B cell (primary cell): Measurements from ENCODE around the gene SERINC1. TPM values are rescaled to one million over a fixed set of nuclear protein-coding genes. Genes with fewer than 3 reads are reported as not detected.

ENCODE experiments used
- ATAC-seq: fragments of 200-7000 bp; cut with Tn5 transposase; one replicate; pipeline ENCODE4 v1.10.0; 2021; ENCODE audit warnings: low read depth, mild to moderate bottlenecking, moderate number of reproducible peaks, moderate library complexity
- CTCF ChIA-PET: fragments of 350-600 bp; sonication (Branson Sonifier 250); formaldehyde crosslinking; loops from one replicate; lab custom pipeline; 2021; ENCODE audit warnings: antibody characterized with exemption, inconsistent platforms; lab: Charles Lee
- POLR2A ChIA-PET: fragments of 350-600 bp; sonication (Branson Sonifier 250); formaldehyde crosslinking; loops from one replicate; lab custom pipeline; 2021; ENCODE audit warnings: antibody characterized with exemption; lab: Charles Lee
- DNase-seq: peaks from one replicate; pipeline ENCODE4 v3.0.0; 2013
- H2AFZ ChIP-seq: 2 replicates; pipeline ENCODE4 v1.6.1; 2012; ENCODE audit warnings: mild to moderate bottlenecking, low read depth, low read length; ENCODE audit not compliant: insufficient read depth, poor library complexity, severe bottlenecking
- H3K27ac ChIP-seq, 2 donors: 1 replicate in 1 of 2; 2 replicates in 1 of 2; pipeline ENCODE4 v1.5.1; 2012 to 2013; ENCODE audit warnings: low read length in 2 of 2, mild to moderate bottlenecking in 2 of 2, moderate library complexity in 1 of 2
- H3K27me3 ChIP-seq, 4 experiments: fragments of 200-600 bp in 1 of 4; sonication (generic) in 1 of 4; replicated peaks in 1 of 4; 1 replicate in 2 of 4; 2 replicates in 2 of 4; pipeline versions ENCODE4 v1.6.1 to v1.7.0; 2013 to 2016; ENCODE audit warnings: low read length in 3 of 4, mild to moderate bottlenecking in 2 of 4, mixed read lengths in 1 of 4, moderate library complexity in 1 of 4; ENCODE audit not compliant: insufficient read depth in 4 of 4, control insufficient read depth in 3 of 4; ENCODE audit errors: control extremely low read depth in 1 of 4
- H3K36me3 ChIP-seq, 2 experiments: replicated peaks in 1 of 2; 1 replicate in 1 of 2; 2 replicates in 1 of 2; pipeline versions ENCODE4 v1.6.1 to v1.7.1; 2013; ENCODE audit warnings: low read length in 1 of 2; ENCODE audit not compliant: insufficient read depth in 2 of 2, control insufficient read depth in 1 of 2; ENCODE audit errors: control extremely low read depth in 1 of 2, extremely low read depth in 1 of 2
- H3K4me1 ChIP-seq, 2 donors: fragments of 200-600 bp in 1 of 2; sonication (generic) in 1 of 2; 1 replicate in 1 of 2; 2 replicates in 1 of 2; pipeline versions ENCODE4 v1.5.1 to v1.6.1; 2013 to 2017; ENCODE audit warnings: low read length in 2 of 2; ENCODE audit not compliant: control insufficient read depth in 2 of 2, insufficient read depth in 2 of 2
- H3K4me2 ChIP-seq: replicated peaks from 2 replicates; pipeline ENCODE3; 2012; ENCODE audit warnings: mild to moderate bottlenecking, low read depth, low read length; ENCODE audit not compliant: poor library complexity, severe bottlenecking
- H3K4me3 ChIP-seq, 5 experiments: fragments of 200-600 bp in 1 of 5; sonication (generic) in 1 of 5; 1 replicate in 3 of 5; 2 replicates in 2 of 5; pipeline versions ENCODE4 v1.5.1 to v1.7.0; 2011 to 2016; ENCODE audit warnings: low read length in 4 of 5, mild to moderate bottlenecking in 4 of 5, low read depth in 2 of 5, control low read depth in 1 of 5, moderate library complexity in 1 of 5; ENCODE audit not compliant: insufficient read depth in 1 of 5; ENCODE audit errors: control extremely low read depth in 1 of 5, extremely low read depth in 1 of 5
- H3K79me2 ChIP-seq: fragments of 200-600 bp; sonication (generic); one replicate; pipeline ENCODE4 v1.6.0; 2016; ENCODE audit warnings: low read length; ENCODE audit not compliant: control insufficient read depth, insufficient read depth
- H3K9ac ChIP-seq: fragments of 200-600 bp; sonication (generic); 2 replicates; pipeline ENCODE4 v1.6.1; 2017; ENCODE audit warnings: mild to moderate bottlenecking, low read length, moderate library complexity
- H3K9me3 ChIP-seq, 3 donors: one replicate each; pipeline versions ENCODE4 v1.6.1 to v1.7.1; 2013; ENCODE audit warnings: low read length in 2 of 3; ENCODE audit not compliant: control insufficient read depth in 2 of 3, insufficient read depth in 1 of 3; ENCODE audit errors: control extremely low read depth in 1 of 3
- H4K20me1 ChIP-seq: 2 replicates; pipeline ENCODE4 v1.6.0; 2012; ENCODE audit warnings: mild to moderate bottlenecking, low read length; ENCODE audit not compliant: insufficient read depth, control insufficient read depth, poor library complexity, severe bottlenecking
- H3K27ac Mint-ChIP-seq: one replicate; pipeline ENCODE4 v1.8.0; 2021; ENCODE audit warnings: mixed read lengths
- H3K27me3 Mint-ChIP-seq: one replicate; pipeline ENCODE4 v1.8.0; 2021; ENCODE audit warnings: mixed read lengths
- H3K4me1 Mint-ChIP-seq: one replicate; pipeline ENCODE4 v1.8.0; 2021; ENCODE audit warnings: mixed read lengths
- H3K4me3 Mint-ChIP-seq: one replicate; pipeline ENCODE4 v1.8.0; 2021; ENCODE audit warnings: mixed read lengths
- H3K9me3 Mint-ChIP-seq: one replicate; pipeline ENCODE4 v1.8.0; 2022; ENCODE audit warnings: mixed read lengths; ENCODE audit not compliant: insufficient read depth
- CTCF ChIP-seq: fragments of 200-600 bp; IDR thresholded peaks from one replicate; pipeline ENCODE4 v1.8.0; 2022; ENCODE audit warnings: antibody characterized with exemption, mild to moderate bottlenecking
- EZH2 ChIP-seq: IDR thresholded peaks from 2 replicates; pipeline ENCODE4 v1.6.1; 2012; ENCODE audit warnings: borderline replicate concordance, low read depth, mild to moderate bottlenecking, moderate library complexity, low read length; ENCODE audit not compliant: insufficient read depth, poor library complexity, severe bottlenecking
- WGBS: methylation state at CpG from one replicate; pipeline ENCODE4 v1.1.5; 2013; ENCODE audit warnings: missing lambda C conversion rate; ENCODE audit not compliant: insufficient coverage; 5-methylcytosine and 5-hydroxymethylcytosine counted together
- intact Hi-C: fragments of 100-400 bp; cut with micrococcal nuclease; formaldehyde crosslinking; loops from one replicate; pipeline ENCODE4 v1.10.0; 2022
- polyA plus RNA-seq: library from polyadenylated mRNA; depleted of rRNA; stranded (reverse); fragments of >200 nt; gene quantifications from 2 replicates; pipeline ENCODE4 v1.2.3, GENCODE V29; 2012
- total RNA-seq, 2 donors: library from RNA; stranded (reverse); fragments of 120-200 nt in 1 of 2; gene quantifications; 1 replicate in 1 of 2; 2 replicates in 1 of 2; pipeline versions ENCODE4 v1.2.3 to v1.2.4, GENCODE V29; 2013 to 2022

Gene SERINC1
- total and polyA plus RNA-seq, 2 donors (not counting 1 experiment from before 2014, with no cell fraction given), result 17.2 to 92.1 TPM

GRCh38 chr6:122501475-122501874 is 29.9 kb upstream of the SERINC1 start:
- CTCF ChIA-PET, result interaction anchor here (2.0 kb wide), 1 partner anchor 9 kb away, joined by 6 read pairs; no protein-coding TSS in a partner anchor
- Mint-ChIP-seq H3K27me3 (peaks cover 11% of the 10 kb centered on the region), H3K4me3 (no peak overlapping the region), H3K4me1 (no peaks in the 10 kb centered on the region), H3K27ac (no peak overlapping the region), H3K9me3 (peaks cover 21% of the 10 kb centered on the region)
- no peaks in the 10 kb centered on the region for H3K27me3 ChIP-seq
- H3K27ac ChIP-seq, result no peak overlapping the region
- H3K79me2 ChIP-seq, result no peaks in the 10 kb centered on the region
- no peaks in the 10 kb centered on the region for H3K36me3 ChIP-seq
- no peaks in the 10 kb centered on the region for H4K20me1 ChIP-seq
- no peak for TF ChIP-seq CTCF
- TF ChIP-seq EZH2, result no peak
- intact Hi-C loops, result no loop called here
- no peak overlapping the region for H3K4me3 ChIP-seq
- H3K4me2 ChIP-seq, result no peak overlapping the region
- no peak overlapping the region for H2AFZ ChIP-seq
- 94% methylated on average over 3 of the region's 4 CpGs for WGBS
- no peaks in the 10 kb centered on the region for H3K4me1 ChIP-seq
- H3K9me3 ChIP-seq, result peaks cover 0 to 30% (median 13%) of the 10 kb centered on the region in 3 donors
- no peak overlapping the region for H3K9ac ChIP-seq
- ATAC-seq (no peak), DNase-seq (no peak)
- POLR2A ChIA-PET, result no interaction called here

GRCh38 chr6:122495612-122496011 is 24.0 kb upstream of the SERINC1 start:
- Histone ChIP-seq H3K9ac (no peak overlapping the region), H3K4me1 (peaks cover 5 to 10% of the 10 kb centered on the region in 2 donors), H4K20me1 (no peaks in the 10 kb centered on the region), H2AFZ (no peak overlapping the region), H3K79me2 (no peaks in the 10 kb centered on the region), H3K4me3 (no peak overlapping the region), H3K27ac (no peak overlapping the region), H3K4me2 (peak overlapping the region; percentile 15), H3K9me3 (peaks cover 0 to 18% (median 13%) of the 10 kb centered on the region in 3 donors), H3K27me3 (no peaks in the 10 kb centered on the region), H3K36me3 (no peaks in the 10 kb centered on the region)
- peaks cover 13% of the 10 kb centered on the region for H3K9me3 Mint-ChIP-seq
- H3K27ac Mint-ChIP-seq, result no peak overlapping the region
- 0% methylated on average over 1 of the region's 3 CpGs for WGBS
- ATAC-seq (no peak), DNase-seq (no peak)
- CTCF ChIA-PET, result interaction anchor here (1.1 to 10.6 kb wide), 2 partner anchors 13 to 34 kb away, joined by 4 to 193 read pairs; no protein-coding TSS in a partner anchor
- POLR2A ChIA-PET, result no interaction called here
- intact Hi-C loops, result no loop called here
- H3K4me1 Mint-ChIP-seq, result peaks cover 12% of the 10 kb centered on the region
- no peak overlapping the region for H3K4me3 Mint-ChIP-seq
- H3K27me3 Mint-ChIP-seq, result peaks cover 11% of the 10 kb centered on the region
- TF ChIP-seq EZH2 (no peak), CTCF (no peak)
